HepG2 (cell line): ENCODE results near the gene CTDSP2. TPM values are rescaled to one million over a fixed set of nuclear protein-coding genes. Genes with fewer than 3 reads are reported as not detected.

Experiments
- ATF4 ChIP-seq, 2 experiments: fragments of 450-650 bp in 1 of 2; sonication (generic) in 1 of 2; formaldehyde crosslinking; IDR thresholded peaks; 2 replicates each; pipeline versions ENCODE4 v1.5.0 to v1.8.0; 2020 to 2022; ENCODE audit warnings: mild to moderate bottlenecking in 1 of 2, missing genetic modification reagents in 1 of 2
- EP300 ChIP-seq, 3 experiments: sonication (generic) in 1 of 3; formaldehyde crosslinking in 1 of 3; IDR thresholded peaks; 2 replicates each; pipeline versions ENCODE4 v1.5.1 to v1.6.1; 2011 to 2020; ENCODE audit warnings: low read depth in 2 of 3, low read length in 2 of 3, borderline replicate concordance in 1 of 3, improper control_type of control experiment in 1 of 3, mild to moderate bottlenecking in 1 of 3, missing genetic modification reagents in 1 of 3, moderate library complexity in 1 of 3
- EZH2 ChIP-seq: conservative IDR thresholded peaks from 2 replicates; pipeline ENCODE4 v1.6.1; 2012; ENCODE audit warnings: mild to moderate bottlenecking, low read depth, low read length, moderate library complexity
- FLYWCH1 ChIP-seq: sonication (generic); formaldehyde crosslinking; IDR thresholded peaks from 2 replicates; pipeline ENCODE4 v1.8.1; 2023; ENCODE audit warnings: mild to moderate bottlenecking, missing genetic modification reagents
- GLI4 ChIP-seq: sonication (generic); formaldehyde crosslinking; IDR thresholded peaks from 2 replicates; pipeline ENCODE4 v1.5.1; 2020; ENCODE audit warnings: missing genetic modification reagents, mild to moderate bottlenecking, moderate library complexity, borderline replicate concordance
- HES4 ChIP-seq: sonication (generic); formaldehyde crosslinking; IDR thresholded peaks from 2 replicates; pipeline ENCODE4 v1.9.0; 2021; ENCODE audit warnings: mild to moderate bottlenecking, missing genetic modification reagents, borderline replicate concordance
- HNF4A ChIP-seq: sonication (generic); formaldehyde crosslinking; IDR thresholded peaks from 2 replicates; pipeline ENCODE4 v1.4.0; 2020; ENCODE audit warnings: missing genetic modification reagents
- HNRNPH1 ChIP-seq: fragments of 200-400 bp; formaldehyde crosslinking; optimal IDR thresholded peaks from 2 replicates; pipeline ENCODE3; 2017; ENCODE audit warnings: mild to moderate bottlenecking, low read depth, low read length
- MED13 ChIP-seq: sonication (generic); formaldehyde crosslinking; IDR thresholded peaks from 2 replicates; pipeline ENCODE4 v1.5.0; 2020; ENCODE audit warnings: missing genetic modification reagents
- NFE2L1 ChIP-seq: sonication (generic); formaldehyde crosslinking; IDR thresholded peaks from 2 replicates; pipeline ENCODE4 v1.4.0; 2020; ENCODE audit warnings: missing genetic modification reagents, mild to moderate bottlenecking, borderline replicate concordance
- PATZ1 ChIP-seq: sonication (generic); formaldehyde crosslinking; IDR thresholded peaks from 2 replicates; pipeline ENCODE4 v1.4.0; 2020; ENCODE audit warnings: missing genetic modification reagents
- PCBP2 ChIP-seq: fragments of 200-400 bp; formaldehyde crosslinking; optimal IDR thresholded peaks from 2 replicates; pipeline ENCODE3; 2018; ENCODE audit warnings: low read length, low read depth; ENCODE audit not compliant: poor library complexity, severe bottlenecking
- PHB2 ChIP-seq: fragments of 450-650 bp; IDR thresholded peaks from 2 replicates; pipeline ENCODE4 v1.6.1; 2018; ENCODE audit not compliant: partially characterized antibody
- YY1 ChIP-seq: IDR thresholded peaks from 2 replicates; pipeline ENCODE4 v1.6.1; 2011; ENCODE audit warnings: low read length, low read depth, moderate library complexity, mild to moderate bottlenecking; ENCODE audit not compliant: insufficient read depth, insufficient replicate concordance
- ZKSCAN5 ChIP-seq: sonication (generic); formaldehyde crosslinking; IDR thresholded peaks from 2 replicates; pipeline ENCODE4 v1.5.1; 2020; ENCODE audit warnings: mild to moderate bottlenecking, missing genetic modification reagents
- ZNF10 ChIP-seq: sonication (generic); formaldehyde crosslinking; IDR thresholded peaks from 2 replicates; pipeline ENCODE4 v1.4.0; 2020; ENCODE audit warnings: mild to moderate bottlenecking, low read depth, missing genetic modification reagents, borderline replicate concordance
- ZNF121 ChIP-seq: sonication (generic); formaldehyde crosslinking; IDR thresholded peaks from 2 replicates; pipeline ENCODE4 v1.5.0; 2020; ENCODE audit warnings: mild to moderate bottlenecking, missing genetic modification reagents
- ZNF143 ChIP-seq: sonication (generic); formaldehyde crosslinking; IDR thresholded peaks from 2 replicates; pipeline ENCODE4 v1.4.0; 2020; ENCODE audit warnings: missing genetic modification reagents
- ZNF558 ChIP-seq: sonication (generic); formaldehyde crosslinking; IDR thresholded peaks from 2 replicates; pipeline ENCODE4 v1.9.0; 2022; ENCODE audit warnings: mild to moderate bottlenecking, missing genetic modification reagents, borderline replicate concordance
- ZNF75D ChIP-seq: sonication (generic); formaldehyde crosslinking; IDR thresholded peaks from 2 replicates; pipeline ENCODE4 v1.8.1; 2023; ENCODE audit warnings: missing genetic modification reagents, mild to moderate bottlenecking, borderline replicate concordance
- ZNF891 ChIP-seq: sonication (generic); formaldehyde crosslinking; IDR thresholded peaks from 2 replicates; pipeline ENCODE4 v1.5.0; 2020; ENCODE audit warnings: mild to moderate bottlenecking, missing genetic modification reagents
- polyA plus RNA-seq, 8 experiments: library from polyadenylated mRNA; depleted of rRNA in 3 of 8; stranded (reverse) in 7 of 8; unstranded in 1 of 8; fragments of >200 nt; fragmentation: Illumina TruSeq in 4 of 8; extraction: Trizol in 4 of 8; gene quantifications; 2 replicates each; pipeline versions ENCODE4 v1.2.1 to v1.2.3, GENCODE V29; 2011 to 2016; ENCODE audit warnings: low read depth in 4 of 8, missing spikeins in 1 of 8, mixed read lengths in 1 of 8; ENCODE audit not compliant: insufficient read depth in 1 of 8
- total RNA-seq, 5 experiments: library from RNA; depleted of rRNA; stranded (reverse); fragments of >200 nt; fragmentation: Illumina TruSeq; extraction: Trizol; gene quantifications; 2 replicates each; pipeline ENCODE4 v1.2.3, GENCODE V29; 2016; ENCODE audit warnings: low read depth in 1 of 5
- TF ChIP-seq, protein P1 (sequence below): sonication (generic); formaldehyde crosslinking; IDR thresholded peaks from 2 replicates; pipeline ENCODE4 v1.5.0; 2020; ENCODE audit warnings: mild to moderate bottlenecking, missing genetic modification reagents

Gene CTDSP2
- total and polyA plus RNA-seq, 2 of the 13 experiments (the other 11 are each of a cell fraction or from before 2014, with no cell fraction given) = 38.1 to 82.5 TPM

DNA sequence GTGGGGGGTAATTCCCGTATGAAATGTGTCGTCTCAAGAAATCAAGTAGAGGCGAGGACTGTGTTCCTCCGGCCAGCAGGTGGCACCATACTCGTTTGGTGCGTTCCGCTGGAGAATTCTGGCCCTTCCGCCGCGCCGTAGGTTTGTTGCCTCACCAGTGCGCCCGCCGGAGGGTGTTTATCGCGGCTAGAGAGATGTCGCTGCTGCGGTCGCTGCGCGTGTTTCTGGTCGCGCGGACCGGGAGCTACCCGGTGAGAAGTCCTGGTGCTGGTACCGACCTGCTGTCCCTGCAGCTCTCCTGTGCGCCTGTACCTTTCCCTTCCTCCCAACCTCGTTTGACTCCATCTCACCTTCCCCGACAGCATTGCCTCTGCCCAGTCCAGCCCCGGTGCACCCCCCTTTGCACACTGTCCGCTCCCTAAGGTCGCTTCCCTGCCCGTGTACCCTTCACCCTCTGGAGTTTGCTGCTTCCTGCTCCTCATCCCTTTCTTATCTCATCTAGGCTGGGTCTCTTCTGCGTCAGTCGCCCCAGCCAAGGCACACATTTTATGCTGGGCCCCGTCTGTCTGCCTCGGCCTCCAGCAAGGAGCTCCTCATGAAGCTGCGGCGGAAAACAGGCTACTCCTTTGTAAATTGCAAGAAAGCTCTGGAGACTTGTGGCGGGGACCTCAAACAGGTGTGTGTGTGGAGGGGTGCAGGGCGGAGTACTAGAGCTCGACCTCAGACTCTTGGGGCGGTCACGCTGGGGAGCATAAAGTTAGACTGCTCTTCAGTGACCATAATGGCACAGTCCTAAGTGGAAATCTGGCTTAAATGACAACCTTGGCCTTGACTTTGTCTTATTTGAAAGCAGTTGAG lies 63.7 kb downstream of the CTDSP2 start, which contains the start of gene TSFM (continued):
- peak; percentile 83 for TF ChIP-seq YY1
- no peak for TF ChIP-seq EZH2
- no peak for TF ChIP-seq PHB2
- peak; percentile 80 for TF ChIP-seq PATZ1 (CRISPR knock-in tag)
- no peak for TF ChIP-seq FLYWCH1 (CRISPR knock-in tag)
- TF ChIP-seq ZNF121 = 0 out of 2 replicates have a peak, but pooled peaks have one; percentile 57
- no peak for TF ChIP-seq ZNF10 (CRISPR knock-in tag)
- TF ChIP-seq ZNF75D (CRISPR knock-in tag) = no peak
- TF ChIP-seq, protein P1, sequence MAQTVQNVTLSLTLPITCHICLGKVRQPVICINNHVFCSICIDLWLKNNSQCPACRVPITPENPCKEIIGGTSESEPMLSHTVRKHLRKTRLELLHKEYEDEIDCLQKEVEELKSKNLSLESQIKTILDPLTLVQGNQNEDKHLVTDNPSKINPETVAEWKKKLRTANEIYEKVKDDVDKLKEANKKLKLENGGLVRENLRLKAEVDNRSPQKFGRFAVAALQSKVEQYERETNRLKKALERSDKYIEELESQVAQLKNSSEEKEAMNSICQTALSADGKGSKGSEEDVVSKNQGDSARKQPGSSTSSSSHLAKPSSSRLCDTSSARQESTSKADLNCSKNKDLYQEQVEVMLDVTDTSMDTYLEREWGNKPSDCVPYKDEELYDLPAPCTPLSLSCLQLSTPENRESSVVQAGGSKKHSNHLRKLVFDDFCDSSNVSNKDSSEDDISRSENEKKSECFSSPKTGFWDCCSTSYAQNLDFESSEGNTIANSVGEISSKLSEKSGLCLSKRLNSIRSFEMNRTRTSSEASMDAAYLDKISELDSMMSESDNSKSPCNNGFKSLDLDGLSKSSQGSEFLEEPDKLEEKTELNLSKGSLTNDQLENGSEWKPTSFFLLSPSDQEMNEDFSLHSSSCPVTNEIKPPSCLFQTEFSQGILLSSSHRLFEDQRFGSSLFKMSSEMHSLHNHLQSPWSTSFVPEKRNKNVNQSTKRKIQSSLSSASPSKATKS (CRISPR knock-in tag) = 0 out of 2 replicates have a peak, but pooled peaks have one; percentile 60
- peak; percentile 14; the same call in 1 of the 2 replicates for TF ChIP-seq HNF4A (CRISPR knock-in tag)
- peak in 1 of 2 experiments; percentile 21; a peak in 1 of 4 replicates for TF ChIP-seq EP300 (IDR thresholded peaks at IDR 0.05; ENCODE audit: low read depth in 2 of 2, low read length in 2 of 2)
- TF ChIP-seq EP300 (CRISPR knock-in tag; IDR thresholded peaks at IDR 0.05; ENCODE audit: borderline replicate concordance) = peak; percentile 35; the same call in 1 of the 2 replicates
- TF ChIP-seq ZNF891 (CRISPR knock-in tag) = no peak
- no peak for TF ChIP-seq ZKSCAN5 (CRISPR knock-in tag)
- TF ChIP-seq NFE2L1 (CRISPR knock-in tag) = no peak
- TF ChIP-seq GLI4 = 0 out of 2 replicates have a peak, but pooled peaks have one; percentile 20
- no peak for TF ChIP-seq PCBP2
- 0 out of 2 replicates have a peak, but pooled peaks have one; percentile 45 for TF ChIP-seq ZNF558 (CRISPR knock-in tag)
- TF ChIP-seq ATF4 (CRISPR knock-in tag; IDR thresholded peaks at IDR 0.05) = peak in 1 of 2 experiments; percentile 84; a peak in 2 of 4 replicates
- peak; percentile 51; the same call in 1 of the 2 replicates for TF ChIP-seq MED13
- TF ChIP-seq ZNF143 = peak; percentile 69
- TF ChIP-seq HNRNPH1 = peak; percentile 23
- TF ChIP-seq HES4 (CRISPR knock-in tag) = no peak; the same call in 1 of the 2 replicates
